ENCODE measurements around the gene CNTN2.

Gene CNTN2

DNA sequence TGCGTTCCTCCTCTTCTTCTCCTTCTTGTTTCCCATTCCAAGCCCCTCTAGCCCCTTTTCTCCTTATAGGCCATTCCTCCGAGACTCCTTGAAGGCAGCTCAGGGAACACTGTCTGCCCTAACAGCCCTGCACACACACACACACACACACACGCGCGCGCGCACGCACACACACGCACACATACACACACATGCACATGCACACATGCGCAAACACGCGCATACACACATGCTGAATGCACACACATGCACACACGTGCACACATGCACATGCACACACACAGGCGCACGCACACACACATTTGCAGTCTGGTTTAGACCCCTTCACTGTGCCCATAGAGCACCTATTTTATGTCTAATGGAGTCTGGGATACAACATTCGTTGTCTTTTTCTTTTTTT lies 17.8 kb upstream of the CNTN2 start:
- Histone ChIP-seq H3K9ac (ENCODE audit: low read length) (no peak overlapping the region), H3K27me3 (ENCODE audit: control insufficient read depth in 1 of 2, insufficient read depth in 2 of 2, low read length in 2 of 2) (no peaks in the 10 kb centered on the region), H3K9me3 (ENCODE audit: low read length) (no peaks in the 10 kb centered on the region), H3K27ac (ENCODE audit: low read depth, low read length) (no peak overlapping the region), H3K4me3 (ENCODE audit: low read depth in 1 of 2, low read length in 2 of 2) (no peak overlapping the region), H3K36me3 (ENCODE audit: insufficient read depth, low read length) (no peaks in the 10 kb centered on the region), H3K4me1 (ENCODE audit: insufficient read depth, low read length) (no peaks in the 10 kb centered on the region)

GRCh38 chr1:205026181-205026580 lies 16.8 kb upstream of the CNTN2 start:
- Histone ChIP-seq H3K27ac (ENCODE audit: low read depth, low read length) (no peak overlapping the region), H3K9me3 (ENCODE audit: low read length) (no peaks in the 10 kb centered on the region), H3K4me3 (ENCODE audit: low read depth in 1 of 2, low read length in 2 of 2) (no peak overlapping the region), H3K9ac (ENCODE audit: low read length) (no peak overlapping the region), H3K36me3 (ENCODE audit: insufficient read depth, low read length) (no peaks in the 10 kb centered on the region), H3K27me3 (ENCODE audit: control insufficient read depth in 1 of 2, insufficient read depth in 2 of 2, low read length in 2 of 2) (no peaks in the 10 kb centered on the region), H3K4me1 (ENCODE audit: insufficient read depth, low read length) (no peaks in the 10 kb centered on the region)

- Histone ChIP-seq H3K9ac (ENCODE audit: low read length) (no peak overlapping the region), H3K9me3 (ENCODE audit: low read length) (no peaks in the 10 kb centered on the region), H3K4me3 (ENCODE audit: low read depth in 1 of 2, low read length in 2 of 2) (no peak overlapping the region), H3K27me3 (ENCODE audit: control insufficient read depth in 1 of 2, insufficient read depth in 2 of 2, low read length in 2 of 2) (no peaks in the 10 kb centered on the region), H3K27ac (ENCODE audit: low read depth, low read length) (no peak overlapping the region), H3K4me1 (ENCODE audit: insufficient read depth, low read length) (no peaks in the 10 kb centered on the region), H3K36me3 (ENCODE audit: insufficient read depth, low read length) (no peaks in the 10 kb centered on the region)
Observed at GRCh38 chr1:205028390-205028789, 14.6 kb upstream of the CNTN2 start.

DNA sequence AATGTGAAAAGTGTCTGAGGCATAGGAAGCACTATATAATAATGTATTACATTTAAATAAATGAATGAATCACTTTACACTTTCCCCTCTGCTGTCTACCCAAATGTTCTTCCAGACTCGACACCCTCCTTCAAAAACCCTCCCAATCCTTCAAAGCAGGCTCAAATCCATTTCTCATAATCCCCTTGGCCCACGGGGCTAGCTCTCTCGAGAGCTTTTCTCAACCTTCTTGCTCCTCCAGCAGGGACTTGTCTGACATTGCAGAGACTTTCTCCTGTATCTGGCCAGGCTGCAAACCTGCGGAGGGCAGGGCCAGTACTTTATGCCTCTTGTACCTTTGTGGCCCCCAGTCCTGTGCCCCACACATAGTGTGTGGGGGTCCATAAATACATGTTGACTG lies 14.1 kb upstream of the CNTN2 start:
- Histone ChIP-seq H3K4me1 (ENCODE audit: insufficient read depth, low read length) (no peaks in the 10 kb centered on the region), H3K4me3 (ENCODE audit: low read depth in 1 of 2, low read length in 2 of 2) (no peak overlapping the region), H3K9me3 (ENCODE audit: low read length) (no peaks in the 10 kb centered on the region), H3K36me3 (ENCODE audit: insufficient read depth, low read length) (no peaks in the 10 kb centered on the region), H3K27ac (ENCODE audit: low read depth, low read length) (no peak overlapping the region), H3K9ac (ENCODE audit: low read length) (no peak overlapping the region), H3K27me3 (ENCODE audit: control insufficient read depth in 1 of 2, insufficient read depth in 2 of 2, low read length in 2 of 2) (no peaks in the 10 kb centered on the region)

- Histone ChIP-seq H3K9me3 (ENCODE audit: low read length) (no peaks in the 10 kb centered on the region), H3K4me3 (ENCODE audit: low read depth in 1 of 2, low read length in 2 of 2) (no peak overlapping the region), H3K4me1 (ENCODE audit: insufficient read depth, low read length) (no peaks in the 10 kb centered on the region), H3K27ac (ENCODE audit: low read depth, low read length) (no peak overlapping the region), H3K27me3 (ENCODE audit: control insufficient read depth in 1 of 2, insufficient read depth in 2 of 2, low read length in 2 of 2) (no peaks in the 10 kb centered on the region), H3K9ac (ENCODE audit: low read length) (no peak overlapping the region), H3K36me3 (ENCODE audit: insufficient read depth, low read length) (no peaks in the 10 kb centered on the region)
Observed at GRCh38 chr1:205030241-205030640, 12.8 kb upstream of the CNTN2 start.

DNA sequence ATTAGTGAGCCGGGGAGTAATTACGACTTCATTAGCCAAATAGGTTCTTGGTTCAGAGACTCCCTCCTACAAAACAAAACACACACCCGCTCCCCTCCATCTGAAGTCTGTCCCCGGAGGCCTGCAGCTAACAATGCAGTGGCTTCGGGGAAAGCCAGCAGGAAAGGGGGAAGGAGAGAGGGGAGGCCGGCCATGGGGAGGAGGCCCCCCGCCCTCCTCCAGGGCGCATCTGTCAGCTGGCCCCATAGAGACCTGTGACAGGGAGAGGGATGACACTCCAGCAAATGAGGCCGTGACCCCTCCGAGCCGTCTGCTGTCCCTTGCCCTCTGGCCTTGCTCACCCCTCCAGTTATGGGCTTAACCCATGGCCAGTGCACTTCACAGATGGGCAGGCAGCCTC lies 12.1 kb upstream of the CNTN2 start:
- no peaks in the 10 kb centered on the region for H3K27me3 ChIP-seq (ENCODE audit: control insufficient read depth in 1 of 2, insufficient read depth in 2 of 2, low read length in 2 of 2)
- H3K4me1 ChIP-seq (ENCODE audit: insufficient read depth, low read length), result no peaks in the 10 kb centered on the region
- no peak overlapping the region for H3K27ac ChIP-seq (ENCODE audit: low read depth, low read length)

GRCh38 chr1:205032508-205032907 lies 10.5 kb upstream of the CNTN2 start:
- no peak overlapping the region for H3K4me3 ChIP-seq (ENCODE audit: low read depth in 1 of 2, low read length in 2 of 2)
- H3K27ac ChIP-seq (ENCODE audit: low read depth, low read length), result no peak overlapping the region
- no peaks in the 10 kb centered on the region for H3K4me1 ChIP-seq (ENCODE audit: insufficient read depth, low read length)
- no peaks in the 10 kb centered on the region for H3K9me3 ChIP-seq (ENCODE audit: low read length)
- H3K9ac ChIP-seq (ENCODE audit: low read length), result no peak overlapping the region
- no peaks in the 10 kb centered on the region for H3K27me3 ChIP-seq (ENCODE audit: control insufficient read depth in 1 of 2, insufficient read depth in 2 of 2, low read length in 2 of 2)
- no peaks in the 10 kb centered on the region for H3K36me3 ChIP-seq (ENCODE audit: insufficient read depth, low read length)

More for the DNA sequence above, 12.1 kb upstream of the CNTN2 start:
- Histone ChIP-seq H3K4me3 (ENCODE audit: low read depth in 1 of 2, low read length in 2 of 2) (no peak overlapping the region), H3K9ac (ENCODE audit: low read length) (no peak overlapping the region), H3K36me3 (ENCODE audit: insufficient read depth, low read length) (no peaks in the 10 kb centered on the region), H3K9me3 (ENCODE audit: low read length) (no peaks in the 10 kb centered on the region)

DNA sequence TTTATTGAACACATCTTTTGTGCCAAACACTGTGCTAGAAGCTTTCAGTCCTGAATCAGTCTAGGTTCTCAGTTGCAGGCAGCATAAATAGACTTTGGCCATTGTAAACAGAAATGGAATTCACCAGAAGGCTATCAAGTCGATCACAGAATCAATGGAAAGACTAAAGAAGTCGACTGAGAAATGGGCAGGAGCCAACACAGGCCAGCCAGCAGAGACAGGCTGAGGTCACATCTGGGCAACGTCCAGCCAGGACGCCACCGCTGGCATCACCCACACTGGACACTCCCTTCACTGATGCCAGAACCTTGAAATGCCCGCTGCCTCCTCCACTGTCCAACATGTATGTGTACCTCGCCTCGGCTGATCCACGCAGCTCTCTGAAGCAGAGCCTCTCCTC lies 5.5 kb upstream of the CNTN2 start:
- Histone ChIP-seq H3K36me3 (ENCODE audit: insufficient read depth, low read length) (no peaks in the 10 kb centered on the region), H3K9ac (ENCODE audit: low read length) (no peak overlapping the region), H3K27me3 (ENCODE audit: control insufficient read depth in 1 of 2, insufficient read depth in 2 of 2, low read length in 2 of 2) (peaks cover 0 to 6% of the 10 kb centered on the region in 2 donors), H3K9me3 (ENCODE audit: low read length) (no peaks in the 10 kb centered on the region), H3K27ac (ENCODE audit: low read depth, low read length) (no peak overlapping the region), H3K4me1 (ENCODE audit: insufficient read depth, low read length) (no peaks in the 10 kb centered on the region), H3K4me3 (ENCODE audit: low read depth in 1 of 2, low read length in 2 of 2) (no peak overlapping the region)

- Histone ChIP-seq H3K4me3 (ENCODE audit: low read depth in 1 of 2, low read length in 2 of 2) (no peak overlapping the region), H3K9me3 (ENCODE audit: low read length) (no peaks in the 10 kb centered on the region), H3K36me3 (ENCODE audit: insufficient read depth, low read length) (no peaks in the 10 kb centered on the region), H3K27ac (ENCODE audit: low read depth, low read length) (no peak overlapping the region), H3K4me1 (ENCODE audit: insufficient read depth, low read length) (no peaks in the 10 kb centered on the region), H3K9ac (ENCODE audit: low read length) (no peak overlapping the region), H3K27me3 (ENCODE audit: control insufficient read depth in 1 of 2, insufficient read depth in 2 of 2, low read length in 2 of 2) (peaks cover 0 to 8% of the 10 kb centered on the region in 2 donors)
Observed at GRCh38 chr1:205038132-205038786, 4.8 kb upstream of the CNTN2 start.

DNA sequence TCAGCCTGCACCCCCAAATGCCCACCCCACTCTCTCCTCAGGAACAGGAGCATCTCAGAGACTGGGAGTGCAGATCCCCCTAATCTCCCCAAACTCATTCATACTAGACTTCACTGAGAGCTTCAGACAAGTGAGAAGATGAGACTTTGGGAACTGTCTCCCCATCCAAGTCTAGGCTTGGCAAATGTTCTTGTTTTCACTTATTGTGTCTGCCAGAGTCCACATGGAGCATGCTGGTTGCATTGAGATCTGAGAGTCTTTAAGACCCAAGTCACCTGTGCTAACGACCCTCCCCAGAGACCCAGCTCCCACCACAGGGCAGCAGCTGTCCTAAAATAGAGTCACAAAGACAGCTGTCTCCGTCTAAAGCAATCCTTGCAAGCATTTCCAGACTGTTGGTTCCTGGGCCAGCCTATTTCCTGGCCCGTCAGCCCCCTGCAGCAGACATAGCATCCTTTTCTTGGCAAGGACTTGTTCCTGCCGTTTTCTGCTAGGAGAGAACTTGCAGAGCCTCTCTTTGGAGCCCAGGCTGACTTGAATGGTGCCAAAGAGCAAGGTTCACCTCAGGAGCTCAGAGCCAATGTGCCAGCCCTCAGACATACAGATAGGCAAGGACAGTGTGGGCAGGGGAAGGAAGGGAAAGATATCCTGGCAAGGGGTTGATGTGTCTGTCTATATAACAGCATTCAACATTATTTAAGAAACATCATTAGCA lies 1.9 kb upstream of the CNTN2 start:
- H3K4me1 ChIP-seq (ENCODE audit: insufficient read depth, low read length), result no peaks in the 10 kb centered on the region
- H3K9ac ChIP-seq (ENCODE audit: low read length), result no peak overlapping the region
- no peak overlapping the region for H3K4me3 ChIP-seq (ENCODE audit: low read depth in 1 of 2, low read length in 2 of 2)
- H3K27ac ChIP-seq (ENCODE audit: low read depth, low read length), result no peak overlapping the region
- H3K27me3 ChIP-seq (ENCODE audit: control insufficient read depth in 1 of 2, insufficient read depth in 2 of 2, low read length in 2 of 2), result peaks cover 9 to 27% of the 10 kb centered on the region in 2 donors
- no peaks in the 10 kb centered on the region for H3K36me3 ChIP-seq (ENCODE audit: insufficient read depth, low read length)
- no peaks in the 10 kb centered on the region for H3K9me3 ChIP-seq (ENCODE audit: low read length)

GRCh38 chr1:205041998-205042910 lies 758 bp upstream of the CNTN2 start:
- Histone ChIP-seq H3K27ac (ENCODE audit: low read depth, low read length) (no peak overlapping the region), H3K36me3 (ENCODE audit: insufficient read depth, low read length) (no peaks in the 10 kb centered on the region), H3K9me3 (ENCODE audit: low read length) (no peaks in the 10 kb centered on the region), H3K9ac (ENCODE audit: low read length) (no peak overlapping the region), H3K4me3 (ENCODE audit: low read depth in 1 of 2, low read length in 2 of 2) (no peak overlapping the region), H3K27me3 (ENCODE audit: control insufficient read depth in 1 of 2, insufficient read depth in 2 of 2, low read length in 2 of 2) (peaks cover 9 to 32% of the 10 kb centered on the region in 2 donors), H3K4me1 (ENCODE audit: insufficient read depth, low read length) (no peaks in the 10 kb centered on the region)
